CD4-positive, alpha-beta T cell treated with Interferon gamma for 1 hour (primary cell): ENCODE results near the gene TMEM37.

Experiments
- DNase-seq: peaks from one replicate; pipeline ENCODE4 v3.0.0-alpha.2; 2020

TMEM37 gene

DNA sequence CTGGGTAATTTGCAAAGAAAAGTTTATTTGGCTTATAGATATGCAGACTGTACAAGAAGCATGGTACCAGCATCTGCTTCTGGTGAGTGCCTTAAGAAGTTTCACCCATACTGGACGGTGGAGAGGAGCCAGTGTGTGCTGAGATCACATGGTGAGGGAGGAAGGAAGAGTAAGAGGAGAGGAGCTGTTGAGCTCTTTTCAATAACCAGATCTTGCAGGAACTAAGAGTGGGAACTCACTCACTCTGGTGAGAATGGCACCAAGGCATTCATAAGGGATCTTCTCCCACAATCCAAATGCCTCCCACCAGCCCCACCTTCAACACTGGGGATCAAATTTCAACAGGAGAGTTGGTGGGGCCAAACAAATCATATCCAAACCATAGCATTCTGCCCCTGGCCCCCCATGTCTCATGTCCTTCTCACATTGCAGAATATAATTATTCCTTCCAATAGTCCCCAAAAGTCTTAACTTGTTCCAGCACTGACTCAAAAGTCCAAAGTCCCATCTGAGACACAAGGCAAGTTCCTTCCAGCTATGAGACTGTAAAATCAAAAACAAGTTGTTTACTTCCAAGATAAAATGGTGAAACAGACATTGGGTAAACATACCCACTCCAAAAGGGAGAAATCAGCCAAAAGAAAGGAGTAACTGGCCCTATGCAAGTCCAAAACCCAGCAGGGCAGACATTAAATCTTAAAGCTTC lies 11.7 kb upstream of the TMEM37 start:
- no peak for DNase-seq

DNA sequence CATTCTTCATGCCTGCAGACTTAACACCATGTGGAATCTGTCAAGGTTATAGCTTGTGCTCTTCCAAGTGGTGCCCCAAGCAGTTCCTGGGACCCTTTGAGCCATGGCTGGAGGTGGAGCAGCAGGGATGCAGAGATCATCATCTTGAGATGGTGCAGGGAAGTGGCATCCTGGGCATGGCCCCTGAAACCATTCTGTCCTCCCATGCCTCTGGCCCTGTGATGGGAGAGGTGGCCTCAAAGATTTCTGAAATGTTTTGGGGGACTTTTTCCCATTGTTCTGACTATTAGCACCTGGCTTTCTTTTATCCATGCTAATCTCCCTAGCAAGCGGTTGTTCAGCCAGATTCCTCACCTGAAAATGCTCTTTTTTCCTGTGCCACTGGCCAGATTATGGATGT lies 10.3 kb upstream of the TMEM37 start:
- no peak for DNase-seq

DNA sequence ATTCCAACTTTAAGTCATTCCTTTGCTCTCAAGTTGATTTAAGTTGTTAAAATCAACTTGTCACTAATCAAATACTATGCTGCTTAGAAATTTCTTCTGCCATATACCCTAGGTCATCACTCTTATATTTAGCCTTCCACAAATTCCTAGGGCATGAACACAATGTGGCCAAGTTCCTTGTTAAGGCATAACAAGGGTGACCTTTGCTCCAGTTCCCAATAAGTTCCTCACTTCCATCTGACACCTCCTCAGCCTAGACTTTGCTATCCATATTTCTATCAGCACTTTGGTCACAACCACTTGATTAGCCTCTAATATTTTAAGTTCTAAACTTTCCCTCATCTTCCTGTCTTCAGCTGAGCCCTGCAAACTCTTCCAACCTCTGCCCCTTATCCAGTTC lies 9.9 kb upstream of the TMEM37 start:
- DNase-seq, result no peak

DNA sequence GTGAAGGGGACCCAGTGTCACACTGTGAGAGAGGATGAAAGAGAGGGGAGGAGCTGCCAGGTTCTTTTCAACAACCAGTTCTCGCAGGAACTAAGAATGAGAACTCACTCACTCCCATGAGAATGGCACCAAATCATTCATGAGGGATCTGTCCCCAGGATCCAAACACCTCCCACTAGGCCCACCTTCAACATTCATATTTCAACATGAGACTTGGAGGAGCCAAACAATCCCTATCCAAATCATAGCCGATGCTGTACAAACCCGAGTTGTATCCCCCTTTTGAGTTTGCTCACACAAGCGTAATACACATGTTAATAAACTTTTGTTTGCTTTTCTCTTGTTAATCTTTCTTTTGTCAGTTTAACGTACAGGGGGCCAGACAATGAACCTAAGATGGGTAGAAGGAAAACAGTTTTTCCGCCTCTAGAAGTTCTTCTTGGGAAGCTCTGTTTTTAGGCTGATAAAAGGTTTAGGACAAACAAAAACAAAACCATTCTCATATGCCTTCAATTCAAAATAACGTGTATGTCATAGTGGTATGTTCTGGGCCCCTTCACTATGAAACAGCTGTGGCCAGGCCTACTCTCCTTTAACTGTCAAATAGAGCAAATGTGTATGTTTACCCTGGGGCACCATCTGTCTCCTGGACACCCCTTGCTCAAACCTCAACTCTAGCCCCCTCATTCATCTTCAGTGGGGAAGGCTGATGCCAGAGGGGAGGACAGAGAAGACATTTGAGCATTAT lies 9.1 kb upstream of the TMEM37 start:
- DNase-seq, result no peak

DNA sequence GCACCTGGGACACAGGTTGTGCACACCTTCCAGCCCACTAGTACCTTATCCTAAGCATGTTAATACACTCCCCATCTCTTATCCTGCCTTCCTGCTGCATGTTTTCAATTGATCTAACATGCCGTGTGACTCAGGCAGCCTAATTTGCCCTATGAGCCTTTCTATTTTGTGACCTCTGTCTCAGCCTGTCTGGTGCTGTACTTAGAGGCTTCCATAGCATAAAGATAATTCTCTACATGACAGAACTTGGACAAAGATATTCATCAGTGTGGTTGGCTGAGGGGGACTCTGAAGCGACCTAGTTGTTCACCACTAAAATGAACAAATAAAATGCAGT lies 8.6 kb upstream of the TMEM37 start:
- DNase-seq, result no peak

DNA sequence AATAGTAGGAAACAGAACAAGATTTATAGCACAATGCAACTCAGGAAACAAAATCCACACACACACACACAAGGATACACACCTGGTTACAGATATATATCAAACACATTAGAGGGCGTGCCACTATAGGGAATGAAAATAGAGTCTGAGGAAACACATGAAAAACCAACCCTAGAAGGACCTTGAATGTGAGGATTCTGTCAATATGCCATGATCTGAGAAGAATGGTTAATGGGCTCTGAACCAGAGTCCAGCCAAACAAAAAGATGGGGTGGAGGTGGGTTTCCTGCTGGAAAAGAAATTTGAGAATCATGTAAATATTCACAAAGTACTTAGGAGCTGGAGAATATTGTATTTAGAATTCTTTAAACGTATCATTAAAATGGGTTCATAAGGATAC lies 7.8 kb upstream of the TMEM37 start:
- no peak for DNase-seq

DNA sequence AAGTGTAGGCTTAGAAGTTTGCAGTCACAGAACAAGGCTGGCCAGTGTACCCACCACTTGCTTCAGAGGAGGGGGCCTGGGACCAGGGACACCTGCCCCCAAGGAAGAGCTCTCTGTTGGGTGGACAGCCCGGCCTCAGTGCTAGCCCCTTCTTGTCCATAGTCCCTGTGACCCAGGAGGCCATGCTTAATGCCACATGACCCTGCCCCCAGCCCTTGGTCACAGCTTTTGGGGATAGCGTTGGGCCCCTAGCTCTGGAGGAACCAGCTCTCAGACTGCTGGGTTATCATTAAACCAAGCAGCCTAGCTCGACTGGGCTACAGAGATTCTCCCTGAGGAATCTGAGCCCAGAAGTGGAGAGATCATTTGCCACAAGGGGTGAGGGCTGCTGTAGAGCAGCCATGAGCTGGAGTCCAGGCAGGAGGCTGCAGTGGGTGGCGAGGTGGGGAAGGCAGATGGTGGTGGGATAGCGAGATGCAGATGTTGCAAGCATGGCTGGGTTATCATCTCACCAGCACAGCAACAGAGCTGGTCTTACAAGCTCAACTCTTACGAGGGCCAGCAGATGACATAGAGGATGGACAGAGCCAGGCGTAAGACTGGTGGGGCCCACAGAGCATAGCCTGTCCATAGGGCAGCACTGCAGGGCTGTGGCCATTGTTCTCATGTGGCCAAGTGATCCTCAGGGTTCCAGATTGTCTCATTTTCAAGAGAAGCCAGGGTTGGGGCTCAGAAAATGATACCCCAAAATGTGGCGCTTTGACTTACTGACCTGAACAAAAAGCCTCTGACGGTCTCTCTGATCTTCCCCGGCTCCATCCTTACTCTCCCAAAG lies 7.2 kb upstream of the TMEM37 start:
- DNase-seq, result no peak

DNA sequence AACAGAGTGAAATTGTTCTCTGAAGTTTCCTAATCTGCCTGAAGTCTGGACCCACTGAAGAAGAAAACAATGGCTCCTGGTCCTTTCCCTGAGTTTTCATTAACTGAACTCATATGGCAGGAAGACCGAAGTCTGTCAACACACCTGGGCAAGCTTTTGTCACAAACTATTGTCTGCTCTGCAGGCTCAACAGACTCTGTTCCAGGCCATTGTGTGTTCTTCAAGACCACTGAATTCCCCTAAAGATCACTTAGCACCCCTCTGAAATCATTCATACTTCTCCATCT lies 6.6 kb upstream of the TMEM37 start:
- no peak for DNase-seq

DNA sequence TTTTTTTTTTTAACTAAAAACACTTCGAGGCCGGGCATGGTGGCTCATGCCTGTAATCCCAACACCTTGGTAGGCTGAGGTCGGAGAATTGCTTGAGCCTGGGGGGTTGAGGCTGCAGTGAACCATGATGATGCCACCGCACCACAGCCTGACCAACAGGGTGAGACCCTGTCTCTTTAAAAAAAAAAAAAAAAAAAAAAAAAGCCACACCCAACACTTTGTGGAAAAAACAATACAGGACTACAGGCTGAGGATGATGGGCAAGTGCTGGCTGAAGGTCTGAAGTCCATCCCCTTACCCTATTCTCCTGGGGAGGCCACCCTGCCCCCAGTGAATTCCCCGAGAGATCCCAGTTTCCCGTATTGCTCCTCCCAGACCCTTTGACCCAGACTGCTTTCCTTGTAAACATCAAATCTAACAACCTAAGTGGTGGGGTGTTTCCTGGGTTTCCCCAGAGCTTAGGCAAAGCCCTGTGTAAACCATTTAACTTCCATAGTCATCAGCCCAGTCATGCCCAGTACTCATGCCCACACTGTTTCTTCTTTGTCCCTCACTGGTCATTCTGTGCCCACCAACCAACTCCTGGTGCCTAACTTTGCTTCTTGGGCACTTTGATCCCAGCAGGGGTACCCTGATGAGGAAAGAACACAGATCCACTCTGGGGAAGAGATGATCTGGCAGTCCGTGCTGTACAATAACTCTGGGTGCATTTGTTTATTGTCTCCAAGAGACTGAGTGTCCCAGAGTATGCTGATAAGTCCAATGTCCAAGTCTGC lies 5.8 kb upstream of the TMEM37 start:
- no peak for DNase-seq

DNA sequence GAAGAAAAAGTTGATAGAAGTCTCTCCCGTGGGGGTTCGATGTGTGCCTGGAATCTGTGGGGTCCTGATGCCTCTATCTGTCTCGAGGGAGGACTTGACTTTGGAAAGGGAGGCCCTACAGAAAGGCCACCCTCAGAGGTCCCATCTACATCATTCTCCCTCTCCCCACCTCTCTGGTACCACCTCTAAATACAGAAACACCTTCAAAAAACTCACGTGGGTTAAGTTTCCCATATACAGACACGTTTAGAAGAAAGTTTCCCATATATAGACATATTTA lies 5.3 kb upstream of the TMEM37 start:
- DNase-seq, result no peak

DNA sequence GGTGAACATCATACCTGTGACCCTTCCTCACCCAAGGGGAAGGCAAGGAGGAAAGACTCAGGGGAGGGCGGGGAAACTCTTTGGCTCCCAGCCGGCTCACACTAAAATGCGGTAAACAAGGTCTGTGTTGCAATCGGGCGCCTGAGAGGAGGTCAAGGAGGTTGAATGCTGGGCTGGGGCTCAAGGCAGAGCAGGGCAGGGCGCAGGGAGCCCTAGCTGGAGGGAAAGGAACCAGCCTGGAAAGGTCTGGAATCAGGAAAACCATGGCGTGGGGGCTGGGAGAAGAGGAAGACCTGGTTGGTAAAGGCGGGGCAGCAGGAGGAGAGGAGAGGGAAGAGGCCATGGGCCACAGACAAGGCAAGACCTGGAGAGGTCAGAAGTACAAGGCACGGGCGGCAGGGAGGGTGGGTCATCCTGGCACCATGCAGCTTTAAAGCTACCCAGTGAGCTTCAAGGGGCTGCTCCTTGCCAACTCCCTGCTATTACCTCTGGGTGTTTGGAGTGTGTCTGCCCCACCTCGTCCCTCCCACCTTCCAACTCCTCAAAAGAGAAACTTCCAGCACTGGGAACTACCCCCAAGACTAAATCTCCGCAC lies 4.8 kb upstream of the TMEM37 start:
- no peak for DNase-seq

DNA sequence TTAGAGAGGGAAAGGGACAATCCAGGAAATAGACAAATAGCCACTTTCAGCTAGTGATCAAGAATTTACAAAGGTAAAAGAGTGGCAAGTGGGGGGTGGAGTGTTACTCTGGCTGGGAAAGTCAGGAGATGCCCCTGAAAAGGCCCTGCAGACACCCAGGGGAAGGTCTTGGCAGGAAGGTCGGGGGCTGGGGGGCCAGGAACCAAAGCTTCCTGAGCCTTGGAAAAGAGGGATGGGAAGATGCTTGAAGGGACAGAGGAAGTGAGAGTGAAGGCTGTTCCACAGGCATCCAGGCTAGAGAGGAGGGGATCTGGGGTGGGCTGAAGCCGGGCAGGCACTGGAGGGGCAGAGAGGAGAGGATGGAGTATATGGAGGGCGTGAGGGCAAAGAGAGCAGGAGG lies 3.9 kb upstream of the TMEM37 start:
- DNase-seq, result no peak

DNA sequence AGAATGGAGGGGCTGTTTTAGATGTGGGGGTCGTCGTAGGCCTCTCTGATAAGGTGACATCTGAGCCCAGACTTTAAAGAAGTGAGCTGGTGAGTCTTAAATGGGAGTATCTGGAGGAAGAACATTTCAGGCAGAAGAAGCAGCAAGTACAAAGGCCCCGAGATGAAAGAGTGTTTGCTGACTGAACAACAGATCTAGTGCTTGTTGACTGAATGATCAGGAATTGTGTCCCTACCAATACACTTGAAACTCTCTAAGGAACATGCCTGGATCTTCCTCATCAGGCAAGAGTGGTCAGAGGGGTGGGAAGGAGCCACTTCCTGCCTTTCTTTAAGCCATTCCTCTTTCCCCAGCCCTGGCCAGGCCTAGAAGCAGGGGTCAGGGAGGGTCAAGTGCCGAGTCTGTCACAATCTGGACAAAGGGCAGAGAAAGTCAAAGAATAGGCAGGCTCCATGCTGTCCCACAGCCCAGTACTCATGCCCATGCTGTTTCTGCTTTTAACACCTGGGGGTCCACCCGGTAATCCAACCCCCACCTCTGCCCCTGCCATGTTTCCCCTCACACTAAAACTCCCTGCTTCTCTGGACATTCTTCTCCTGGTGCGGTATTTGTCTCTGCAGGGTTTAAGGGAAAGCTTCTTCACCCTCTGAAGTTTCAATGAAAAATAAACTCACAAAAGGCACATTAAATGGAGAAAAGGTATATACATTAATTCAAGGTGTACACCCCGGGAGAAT lies 3.0 kb upstream of the TMEM37 start:
- no peak for DNase-seq

DNA sequence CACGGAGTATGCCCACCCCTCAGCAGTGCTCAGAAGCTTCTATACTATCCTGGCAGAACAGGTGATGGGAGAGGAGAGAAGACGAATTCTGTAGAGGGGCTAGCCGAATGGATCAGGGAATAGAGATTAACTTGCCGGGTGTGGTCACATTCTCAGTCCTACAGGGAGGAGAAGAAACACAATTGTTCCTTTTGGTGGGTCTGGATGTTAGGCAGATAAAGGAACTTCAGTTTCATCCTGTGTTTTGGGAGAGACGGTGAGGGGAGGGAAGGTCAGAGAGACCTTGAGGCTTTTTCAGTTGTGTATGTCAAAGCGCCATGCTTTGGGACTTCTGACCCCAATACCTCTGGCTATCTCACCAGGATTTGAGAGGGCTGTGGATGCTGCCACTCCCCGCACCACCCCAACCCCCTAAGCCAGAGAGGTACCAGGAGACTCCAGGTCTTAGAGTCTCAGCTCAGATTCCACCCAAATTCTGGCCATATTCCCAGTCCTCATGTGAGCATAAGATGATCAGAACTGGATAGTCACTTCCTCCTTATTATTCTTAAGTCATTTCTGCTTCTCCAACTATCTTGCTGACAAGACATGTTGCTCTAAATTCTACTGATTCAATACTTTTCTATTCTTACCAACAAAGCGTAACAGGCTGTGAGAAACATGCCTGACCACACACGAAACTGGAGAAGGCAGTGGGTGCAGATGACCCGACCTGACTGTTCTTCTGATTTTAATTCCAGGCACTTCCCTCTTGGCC lies 2.3 kb upstream of the TMEM37 start:
- no peak for DNase-seq

DNA sequence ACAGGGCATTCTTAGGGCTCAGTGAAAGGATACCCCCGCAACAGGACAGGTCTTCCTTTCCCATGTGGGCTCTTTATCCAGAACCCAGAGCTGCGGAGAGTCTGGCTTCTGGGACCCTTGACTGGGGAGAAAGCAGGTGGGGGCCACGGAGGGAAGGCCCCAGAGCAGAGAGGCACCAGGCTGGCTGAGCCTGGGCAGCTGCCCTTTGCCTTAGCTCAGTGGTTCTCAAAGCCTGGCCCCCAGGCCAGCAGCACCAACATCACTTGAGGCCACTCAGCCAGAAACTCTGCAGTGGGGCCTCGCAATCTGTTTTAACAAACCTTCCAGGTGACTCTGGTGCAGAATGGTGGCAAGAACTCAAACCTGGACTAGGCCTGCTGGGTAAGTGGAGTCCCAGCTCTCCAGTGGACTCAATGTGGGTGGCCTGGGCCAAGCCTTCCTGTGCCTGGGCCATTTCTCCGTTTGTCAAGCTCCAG lies 1.6 kb upstream of the TMEM37 start:
- DNase-seq, result no peak

DNA sequence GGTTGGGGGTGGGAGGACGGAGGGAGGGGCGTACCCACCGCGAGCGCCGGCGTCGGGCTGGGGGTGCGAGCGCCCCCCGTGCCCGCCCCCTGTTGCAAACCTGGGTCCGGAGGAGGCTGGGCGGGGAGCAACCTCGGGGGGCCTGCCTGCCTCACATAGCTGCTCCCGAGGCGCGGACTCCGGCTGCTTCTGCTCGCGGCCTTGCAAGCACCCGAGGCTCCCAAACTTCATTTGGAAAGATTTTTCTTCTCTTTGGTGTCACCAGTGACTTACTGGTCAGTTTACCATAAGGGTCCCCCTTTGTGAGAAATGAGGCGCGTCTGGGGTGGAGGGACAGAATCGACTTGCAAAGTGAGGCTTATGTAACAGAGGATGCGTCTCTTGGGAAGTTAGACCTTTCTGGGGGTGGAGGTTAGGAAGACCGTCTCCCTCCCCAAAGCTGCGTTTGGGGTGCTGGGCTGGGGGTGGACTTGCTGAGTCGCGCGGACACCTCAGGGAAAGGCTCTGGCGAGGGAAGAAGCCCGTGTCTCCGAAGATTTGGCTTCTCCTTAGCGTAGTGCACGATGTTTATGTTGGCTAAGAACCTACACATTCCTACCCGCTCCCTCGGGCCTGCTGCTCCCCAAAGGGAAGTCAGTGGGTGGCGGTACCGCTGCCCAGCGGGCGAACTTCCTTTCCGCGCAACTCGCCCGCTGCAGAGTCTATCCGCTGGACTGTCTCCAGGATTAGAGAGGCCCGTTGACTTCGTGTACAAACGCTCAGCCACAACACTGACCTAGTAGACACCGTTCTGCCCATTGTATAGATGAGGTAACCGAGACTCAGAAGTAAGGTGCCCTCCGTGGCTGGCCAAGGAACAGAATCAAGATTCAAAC lies 559 bp downstream of the TMEM37 start:
- DNase-seq, result no peak

DNA sequence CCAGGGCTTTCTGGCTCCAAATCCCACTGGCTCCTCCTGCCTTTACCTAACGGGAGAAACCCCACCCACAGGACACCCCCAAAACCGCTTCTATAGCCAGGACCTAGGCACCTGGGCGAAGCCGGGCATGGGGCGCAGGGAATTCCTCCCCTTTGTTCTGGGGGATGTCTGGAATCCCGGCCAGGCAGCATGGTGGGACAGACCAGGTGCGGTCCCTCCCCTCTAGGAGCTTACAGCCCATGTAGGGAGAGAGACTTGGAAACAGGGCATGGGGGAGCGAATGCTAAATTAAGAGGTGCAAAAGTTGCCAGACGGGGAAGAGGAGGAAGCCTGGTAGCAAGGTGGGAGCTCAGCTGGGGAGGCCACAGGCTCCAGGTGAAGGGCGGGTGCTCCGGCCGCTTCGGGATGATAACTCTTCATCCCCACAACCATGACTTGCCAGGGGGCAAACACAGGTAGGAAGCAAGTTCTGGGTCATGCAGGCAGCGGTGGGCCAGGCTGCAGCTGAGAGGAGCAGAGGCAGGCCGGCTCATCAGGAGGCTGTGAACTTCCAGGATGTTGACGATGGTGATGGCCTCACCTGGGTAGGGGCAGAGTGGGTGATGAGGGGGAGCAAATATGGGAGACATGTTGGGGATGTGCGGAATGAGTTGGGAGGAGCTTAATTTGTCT lies 1.3 kb downstream of the TMEM37 start:
- DNase-seq, result no peak

DNA sequence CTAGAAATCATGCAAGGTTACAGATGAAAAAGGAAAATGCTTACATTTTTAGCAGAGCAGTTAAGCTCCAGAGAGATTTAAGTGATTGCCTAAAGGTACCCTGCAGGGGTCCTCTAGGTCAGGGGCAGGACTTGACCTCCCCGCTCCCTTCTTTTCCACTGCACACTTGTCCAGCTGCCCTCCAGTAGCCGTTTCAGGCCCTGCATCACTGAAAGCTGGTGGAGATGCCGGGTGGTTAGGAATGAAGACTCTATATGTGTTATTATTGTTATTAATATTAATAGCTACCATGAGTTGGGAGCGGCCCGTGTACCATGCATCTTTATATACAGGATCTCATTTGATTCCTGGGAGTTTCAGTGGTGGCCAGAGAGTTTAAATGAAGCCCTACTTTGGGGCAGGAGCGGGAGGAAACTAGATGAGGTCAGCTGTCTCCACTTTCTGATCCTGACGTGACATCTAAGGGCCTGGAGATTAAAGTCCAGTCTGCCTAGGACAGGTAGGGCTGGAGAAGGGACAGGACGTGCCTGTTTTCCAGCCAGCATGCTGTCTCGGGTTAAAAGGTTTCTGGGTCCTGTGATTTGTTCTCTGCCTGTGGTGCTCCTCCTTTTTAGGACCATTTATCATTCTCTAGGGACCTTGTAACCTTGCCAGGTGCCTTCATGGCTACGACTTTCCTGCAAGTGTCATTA lies 2.1 kb downstream of the TMEM37 start:
- no peak for DNase-seq

DNA sequence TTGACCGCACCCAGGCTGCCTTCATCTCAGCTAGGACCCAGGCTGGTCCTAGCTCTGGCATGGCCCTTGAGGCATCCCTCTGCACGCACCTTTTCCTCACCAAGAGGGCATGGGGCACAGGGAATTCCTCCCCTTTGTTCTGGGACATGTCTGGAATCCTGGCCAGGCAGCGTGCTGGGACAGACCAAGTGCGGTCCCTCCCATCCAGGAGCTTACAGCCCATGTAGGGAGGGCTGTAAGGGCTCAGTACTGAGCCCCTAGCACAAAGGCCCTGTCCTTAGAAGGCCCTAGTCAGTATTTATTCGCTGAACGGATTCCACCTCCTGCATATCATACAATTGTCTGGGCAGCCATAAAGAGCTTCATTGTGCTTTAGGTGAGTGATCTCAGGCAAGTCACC lies 3.0 kb downstream of the TMEM37 start:
- DNase-seq, result no peak
